GM13976 (cell line): Measurements from ENCODE around the gene UTP15.

Source experiments
- DNase-seq: peaks from one replicate; pipeline ENCODE4 v3.0.0; 2012; ENCODE audit warnings: low spot score
- CTCF ChIP-seq: IDR thresholded peaks from 2 replicates; pipeline ENCODE4 v1.5.1; 2012; ENCODE audit warnings: borderline replicate concordance, mild to moderate bottlenecking; ENCODE audit not compliant: insufficient read depth; ENCODE audit errors: extremely low read depth, missing control alignments, control extremely low read depth
- in situ Hi-C: fragments of 300-500 bp; cut with MboI; formaldehyde crosslinking; loops from one replicate; pipeline ENCODE4 v1.12.0; 2022; ENCODE audit warnings: low sequenced_read_pairs, mixed read lengths, inconsistent platforms; ENCODE audit not compliant: unreplicated experiment

Gene UTP15

GRCh38 chr5:73540192-73540591 is 25.4 kb upstream of the UTP15 start:
- in situ Hi-C loops = no loop called here
- DNase-seq = no peak
- TF ChIP-seq CTCF = no peak

GRCh38 chr5:73542020-73542419 is 23.5 kb upstream of the UTP15 start:
- in situ Hi-C loops = no loop called here
- TF ChIP-seq CTCF = no peak
- no peak for DNase-seq

- in situ Hi-C loops = no loop called here
- no peak for DNase-seq
- no peak for TF ChIP-seq CTCF
Measured at GRCh38 chr5:73544429-73545402, 20.8 kb upstream of the UTP15 start.

GRCh38 chr5:73545403-73545779 is 20.2 kb upstream of the UTP15 start:
- TF ChIP-seq CTCF = no peak
- in situ Hi-C loops = no loop called here
- no peak for DNase-seq

GRCh38 chr5:73550016-73550415 is 15.5 kb upstream of the UTP15 start:
- in situ Hi-C loops = no loop called here
- DNase-seq = no peak
- no peak for TF ChIP-seq CTCF

- no peak for DNase-seq
- in situ Hi-C loops = no loop called here
- TF ChIP-seq CTCF = no peak
Measured at GRCh38 chr5:73552642-73553041, 12.9 kb upstream of the UTP15 start.
